C4-2B (cell line): ENCODE results near the gene GMPR.

Source experiments
- ZFX ChIP-seq: fragments of 450-650 bp; IDR thresholded peaks from 2 replicates; pipeline ENCODE4 v1.6.1; 2017
- TF ChIP-seq, protein P1 (sequence below): fragments of 450-650 bp; conservative IDR thresholded peaks from 2 replicates; pipeline ENCODE4 v1.5.1; 2017; ENCODE audit warnings: mild to moderate bottlenecking

DNA sequence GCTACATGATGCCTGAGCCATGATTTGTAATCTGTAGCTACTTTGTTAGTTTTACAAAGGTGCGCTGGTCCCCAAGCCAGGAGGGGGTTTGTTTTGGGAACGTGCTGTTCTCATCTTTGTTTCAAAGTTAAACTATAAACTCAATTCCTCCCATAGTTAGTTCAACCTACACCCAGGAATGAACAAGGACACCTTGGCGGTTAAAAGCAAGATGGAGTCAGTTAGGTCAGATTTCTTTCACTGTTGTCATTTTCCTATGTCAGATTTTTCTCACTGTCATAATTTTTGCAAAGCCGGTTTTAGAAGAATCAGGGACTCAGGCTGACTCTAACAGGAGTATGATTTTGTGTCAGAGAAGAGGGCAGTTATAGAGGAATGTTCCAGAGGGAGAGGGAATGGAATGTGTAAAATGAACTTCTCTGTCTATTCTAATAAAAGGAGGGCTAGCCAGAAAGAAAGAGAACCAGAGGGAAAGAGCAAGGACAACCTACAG is 2.3 kb upstream of the GMPR start:
- TF ChIP-seq, protein P1, sequence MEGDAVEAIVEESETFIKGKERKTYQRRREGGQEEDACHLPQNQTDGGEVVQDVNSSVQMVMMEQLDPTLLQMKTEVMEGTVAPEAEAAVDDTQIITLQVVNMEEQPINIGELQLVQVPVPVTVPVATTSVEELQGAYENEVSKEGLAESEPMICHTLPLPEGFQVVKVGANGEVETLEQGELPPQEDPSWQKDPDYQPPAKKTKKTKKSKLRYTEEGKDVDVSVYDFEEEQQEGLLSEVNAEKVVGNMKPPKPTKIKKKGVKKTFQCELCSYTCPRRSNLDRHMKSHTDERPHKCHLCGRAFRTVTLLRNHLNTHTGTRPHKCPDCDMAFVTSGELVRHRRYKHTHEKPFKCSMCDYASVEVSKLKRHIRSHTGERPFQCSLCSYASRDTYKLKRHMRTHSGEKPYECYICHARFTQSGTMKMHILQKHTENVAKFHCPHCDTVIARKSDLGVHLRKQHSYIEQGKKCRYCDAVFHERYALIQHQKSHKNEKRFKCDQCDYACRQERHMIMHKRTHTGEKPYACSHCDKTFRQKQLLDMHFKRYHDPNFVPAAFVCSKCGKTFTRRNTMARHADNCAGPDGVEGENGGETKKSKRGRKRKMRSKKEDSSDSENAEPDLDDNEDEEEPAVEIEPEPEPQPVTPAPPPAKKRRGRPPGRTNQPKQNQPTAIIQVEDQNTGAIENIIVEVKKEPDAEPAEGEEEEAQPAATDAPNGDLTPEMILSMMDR, result no peak
- TF ChIP-seq ZFX, result no peak
